HG03066 (cell line): Measurements from ENCODE around the gene OMP.

Source experiments
- ATAC-seq: cut with Tn5 transposase; IDR thresholded peaks from one replicate; pipeline ENCODE4 v1.9.1; 2021; ENCODE audit warnings: low read depth; ENCODE audit not compliant: unreplicated experiment

The OMP gene

GRCh38 chr11:77150836-77151235 lies 48.2 kb downstream of the OMP start:
- ATAC-seq: no peak

- no peak for ATAC-seq
Measured at GRCh38 chr11:77151804-77152509, 49.3 kb downstream of the OMP start.

GRCh38 chr11:77152846-77153245 lies 50.2 kb downstream of the OMP start:
- no peak for ATAC-seq
